Measurements from ENCODE around the gene ARL4A. TPM values are rescaled to one million over a fixed set of nuclear protein-coding genes. Genes with fewer than 3 reads are reported as not detected.

Gene ARL4A
- total RNA-seq, 1 experiment from 2014 or later: 39.4 TPM

- H3K9me3 Mint-ChIP-seq: no peaks in the 10 kb centered on the region
- Histone ChIP-seq H2BK12ac (ENCODE audit: insufficient read length, low read depth, low read length) (no peak overlapping the region), H4K91ac (ENCODE audit: insufficient read length, low read depth, low read length) (no peak overlapping the region), H3K79me2 (ENCODE audit: insufficient read depth, low read length) (no peaks in the 10 kb centered on the region), H2BK15ac (ENCODE audit: low read depth, low read length) (no peak overlapping the region), H3K79me1 (ENCODE audit: insufficient read depth, low read depth, low read length, poor library complexity, severe bottlenecking) (no peaks in the 10 kb centered on the region), H3K27me3 (ENCODE audit: insufficient read depth, low read length) (no peaks in the 10 kb centered on the region), H3K23ac (ENCODE audit: insufficient read length, low read depth, low read length) (no peak overlapping the region), H3K23me2 (ENCODE audit: insufficient read length, low read depth, low read length, poor library complexity, severe bottlenecking) (no peaks in the 10 kb centered on the region), H3K14ac (ENCODE audit: insufficient read depth, low read length) (no peak overlapping the region), H4K8ac (replicated peaks; ENCODE audit: insufficient read length, low read depth, low read length) (no peak overlapping the region), H3K9me3 (ENCODE audit: control insufficient read depth, low read depth, low read length) (no peaks in the 10 kb centered on the region), H2AK5ac (ENCODE audit: insufficient read length, low read length) (no peak overlapping the region), H2BK120ac (ENCODE audit: low read depth, low read length, poor library complexity, severe bottlenecking) (no peak overlapping the region), H2BK20ac (ENCODE audit: low read depth, low read length, poor library complexity, severe bottlenecking) (no peak overlapping the region), H4K5ac (ENCODE audit: insufficient read length, low read depth, low read length) (no peak overlapping the region), H3K27ac (ENCODE audit: insufficient read length, low read depth, low read length) (no peak overlapping the region), H3T11ph (ENCODE audit: low read length) (no peak overlapping the region), H2BK5ac (ENCODE audit: insufficient read length, low read length) (no peak overlapping the region), H3K4me1 (ENCODE audit: insufficient read depth, low read length) (no peaks in the 10 kb centered on the region), H3K9ac (ENCODE audit: extremely low read depth, insufficient read length, low read length) (no peak overlapping the region), H2AFZ (ENCODE audit: low read length) (no peak overlapping the region), H3K18ac (ENCODE audit: insufficient read length, low read depth, low read length) (no peak overlapping the region), H3K4me2 (ENCODE audit: insufficient read depth, insufficient read length, low read length) (no peak overlapping the region), H3K4ac (ENCODE audit: low read depth, low read length) (no peak overlapping the region), H3K56ac (ENCODE audit: insufficient read length, low read depth, low read length) (no peak overlapping the region), H4K20me1 (ENCODE audit: control insufficient read depth, insufficient read depth, insufficient read length) (no peaks in the 10 kb centered on the region)
- no peak for DNase-seq
- no peaks in the 10 kb centered on the region for H3K36me3 Mint-ChIP-seq (ENCODE audit: insufficient read depth in 1 of 3, low read depth in 3 of 3)
- H3K4me1 Mint-ChIP-seq: peaks cover 0 to 8% of the 10 kb centered on the region in 2 experiments; a peak in 2 of 4 replicates
- no peak for TF ChIP-seq CTCF (conservative IDR thresholded peaks at IDR 0.05)
- H3K27me3 Mint-ChIP-seq (ENCODE audit: low read depth): no peaks in the 10 kb centered on the region
- H3K27ac Mint-ChIP-seq: no peak overlapping the region
- no peak overlapping the region for H3K4me3 Mint-ChIP-seq
- WGBS (ENCODE audit: extremely low coverage, insufficient read length, low lambda C conversion rate): no CpG with 5 or more reads among the region's 2 CpGs
These were observed 50.4 kb downstream of the ARL4A start for GRCh38 chr7:12737836-12738235.

All from H9 (cell line).